GM18858 (cell line): ENCODE results near the gene ASPHD1.
"Not testable (repeated sequence)": the region's sequence is repeated elsewhere in the genome, so short reads cannot be mapped to it uniquely, and the experiment has no call there.

Experiments
- ATAC-seq: cut with Tn5 transposase; IDR thresholded peaks from one replicate; pipeline ENCODE4 v1.9.1; 2021; ENCODE audit not compliant: unreplicated experiment

Gene ASPHD1

GRCh38 chr16:29907973-29908372 lies 7.7 kb downstream of the ASPHD1 start:
- ATAC-seq = no peak

GRCh38 chr16:29908719-29909220 lies 8.5 kb downstream of the ASPHD1 start:
- no peak for ATAC-seq

GRCh38 chr16:29909391-29909790 lies 9.1 kb downstream of the ASPHD1 start:
- ATAC-seq = no peak

- not testable (repeated sequence) for ATAC-seq
These were observed 9.6 kb downstream of the ASPHD1 start for GRCh38 chr16:29909851-29910250.

- ATAC-seq = no peak
These were observed 10.8 kb downstream of the ASPHD1 start for GRCh38 chr16:29910819-29911675.

GRCh38 chr16:29911676-29912010 lies 11.4 kb downstream of the ASPHD1 start:
- ATAC-seq = no peak

- no peak for ATAC-seq
These were observed 11.8 kb downstream of the ASPHD1 start for GRCh38 chr16:29912087-29912486.

GRCh38 chr16:29913514-29913913 lies 13.2 kb downstream of the ASPHD1 start:
- no peak for ATAC-seq

GRCh38 chr16:29915590-29916247 lies 15.4 kb downstream of the ASPHD1 start:
- ATAC-seq = no peak

GRCh38 chr16:29916979-29917378 lies 16.7 kb downstream of the ASPHD1 start:
- no peak for ATAC-seq

- no peak for ATAC-seq
These were observed 20.2 kb downstream of the ASPHD1 start for GRCh38 chr16:29920288-29921033.

- no peak for ATAC-seq
These were observed 20.7 kb downstream of the ASPHD1 start for GRCh38 chr16:29921034-29921385.

GRCh38 chr16:29922326-29922725 lies 22.0 kb downstream of the ASPHD1 start:
- ATAC-seq = no peak

GRCh38 chr16:29922986-29923501 lies 22.8 kb downstream of the ASPHD1 start:
- ATAC-seq = no peak

- ATAC-seq = no peak
These were observed 24.9 kb downstream of the ASPHD1 start for GRCh38 chr16:29925105-29925756.

- ATAC-seq = peak; percentile 78
These were observed 25.8 kb downstream of the ASPHD1 start, which contains the start of gene KCTD13 for GRCh38 chr16:29925781-29926710. Gene KCTD13 (minus strand): TSS chr16:29926226. CDS start chr16:29926033, 193 bp downstream.

GRCh38 chr16:29926711-29927052 lies 26.4 kb downstream of the ASPHD1 start:
- no peak for ATAC-seq

GRCh38 chr16:29927070-29927905 lies 27.0 kb downstream of the ASPHD1 start:
- no peak for ATAC-seq

GRCh38 chr16:29931750-29932149 lies 31.5 kb downstream of the ASPHD1 start:
- ATAC-seq = not testable (repeated sequence)
